ENCODE results near the gene RAPSN.

- TF ChIP-seq, protein P1, sequence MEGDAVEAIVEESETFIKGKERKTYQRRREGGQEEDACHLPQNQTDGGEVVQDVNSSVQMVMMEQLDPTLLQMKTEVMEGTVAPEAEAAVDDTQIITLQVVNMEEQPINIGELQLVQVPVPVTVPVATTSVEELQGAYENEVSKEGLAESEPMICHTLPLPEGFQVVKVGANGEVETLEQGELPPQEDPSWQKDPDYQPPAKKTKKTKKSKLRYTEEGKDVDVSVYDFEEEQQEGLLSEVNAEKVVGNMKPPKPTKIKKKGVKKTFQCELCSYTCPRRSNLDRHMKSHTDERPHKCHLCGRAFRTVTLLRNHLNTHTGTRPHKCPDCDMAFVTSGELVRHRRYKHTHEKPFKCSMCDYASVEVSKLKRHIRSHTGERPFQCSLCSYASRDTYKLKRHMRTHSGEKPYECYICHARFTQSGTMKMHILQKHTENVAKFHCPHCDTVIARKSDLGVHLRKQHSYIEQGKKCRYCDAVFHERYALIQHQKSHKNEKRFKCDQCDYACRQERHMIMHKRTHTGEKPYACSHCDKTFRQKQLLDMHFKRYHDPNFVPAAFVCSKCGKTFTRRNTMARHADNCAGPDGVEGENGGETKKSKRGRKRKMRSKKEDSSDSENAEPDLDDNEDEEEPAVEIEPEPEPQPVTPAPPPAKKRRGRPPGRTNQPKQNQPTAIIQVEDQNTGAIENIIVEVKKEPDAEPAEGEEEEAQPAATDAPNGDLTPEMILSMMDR (conservative IDR thresholded peaks at IDR 0.05; ENCODE audit: low read depth in 2 of 2) = no peak
- no peak for TF ChIP-seq POLR2AphosphoS5 (IDR thresholded peaks at IDR 0.05; ENCODE audit: low read depth)
- TF ChIP-seq EZH2 (IDR thresholded peaks at IDR 0.05; ENCODE audit: low read depth, unreplicated experiment) = no peak
- TF ChIP-seq EZH2phosphoT487 (IDR thresholded peaks at IDR 0.05; ENCODE audit: unreplicated experiment) = no peak
- TF ChIP-seq STAT1 (IDR thresholded peaks at IDR 0.05; ENCODE audit: unreplicated experiment) = no peak
Observed at GRCh38 chr11:47433157-47433556, 15.8 kb downstream of the RAPSN start.
